NCI-H1436 treated with DMSO at 0.1 percent for 48 hours (cell line): Measurements from ENCODE around the gene ADGRB2.

Source experiments
- DNase-seq: peaks from one replicate; lab custom pipeline; 2025; lab: John Stamatoyannopoulos, UW

ADGRB2 gene

DNA sequence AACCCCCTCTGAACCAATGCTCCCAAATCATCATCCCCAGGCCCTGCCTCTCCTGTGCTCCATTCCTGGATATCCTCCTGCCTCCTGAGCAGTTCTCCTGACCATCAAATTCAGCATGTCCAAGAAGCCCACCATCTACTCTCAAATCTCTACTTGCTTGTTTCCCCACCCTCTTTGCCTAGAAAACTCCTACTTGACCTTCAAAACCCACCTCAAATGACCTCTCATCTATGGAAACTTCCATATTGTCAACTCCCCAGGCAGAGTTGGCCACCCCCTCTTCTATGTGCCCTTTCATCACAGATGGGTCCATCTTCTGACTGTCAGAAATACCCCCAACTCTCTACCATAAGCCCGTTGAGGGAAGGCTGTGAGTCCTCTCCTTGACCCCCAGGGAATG lies 16.8 kb downstream of the ADGRB2 start:
- DNase-seq: no peak

DNA sequence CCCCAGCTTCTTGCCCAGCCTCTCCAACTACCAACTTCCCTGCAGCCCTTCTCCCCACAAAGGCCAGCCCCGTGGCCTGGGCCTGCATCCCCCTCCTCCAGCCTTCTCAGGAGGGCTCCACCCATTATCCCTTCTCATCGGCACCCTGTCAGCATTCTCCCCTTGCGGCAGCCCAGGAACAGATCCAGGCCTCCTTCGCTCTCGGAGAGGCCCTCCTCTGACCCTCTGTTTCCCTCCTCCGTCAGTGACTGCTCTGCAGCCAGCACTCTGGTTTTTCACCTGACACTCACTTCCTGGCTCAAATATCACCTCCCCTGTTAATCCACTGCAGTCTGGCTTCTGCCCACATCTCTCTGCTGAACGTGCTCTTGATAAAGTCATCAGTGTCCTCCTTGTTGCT lies 17.5 kb downstream of the ADGRB2 start:
- DNase-seq: no peak

DNA sequence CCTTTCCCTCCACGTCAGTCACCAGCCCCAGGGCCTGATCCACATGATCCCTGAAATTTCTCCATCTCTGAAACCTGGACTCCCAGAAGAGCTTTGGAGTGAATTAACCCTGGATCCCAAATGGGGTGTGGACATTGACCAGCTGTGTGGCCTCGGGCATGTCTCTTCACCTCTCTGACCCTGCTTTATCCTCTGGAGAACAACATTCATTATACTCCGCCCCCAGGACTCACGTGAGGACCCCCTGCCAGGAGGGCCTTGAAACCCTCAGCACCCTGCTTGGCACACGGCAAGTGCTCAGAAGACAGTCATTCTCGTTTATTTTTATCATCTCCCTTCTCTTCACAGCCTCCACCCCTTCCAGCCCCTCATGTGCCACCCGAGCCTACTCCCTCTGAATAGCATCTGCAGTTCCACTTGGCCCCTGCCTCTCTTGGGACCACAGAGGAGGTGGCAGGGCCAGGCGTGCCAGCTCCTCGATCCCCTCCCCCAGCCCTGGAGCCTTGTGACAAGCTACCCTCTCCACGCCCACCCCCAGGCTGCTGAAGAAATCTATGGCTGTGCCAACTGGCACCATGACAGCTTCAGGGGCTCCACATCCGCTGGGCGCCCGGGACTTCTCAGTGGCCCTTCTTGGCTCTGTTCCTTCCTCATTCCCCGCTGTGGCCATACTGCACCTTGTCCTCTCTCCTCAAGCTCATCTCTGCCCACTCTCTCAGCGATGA lies 18.0 kb downstream of the ADGRB2 start:
- DNase-seq: no peak

DNA sequence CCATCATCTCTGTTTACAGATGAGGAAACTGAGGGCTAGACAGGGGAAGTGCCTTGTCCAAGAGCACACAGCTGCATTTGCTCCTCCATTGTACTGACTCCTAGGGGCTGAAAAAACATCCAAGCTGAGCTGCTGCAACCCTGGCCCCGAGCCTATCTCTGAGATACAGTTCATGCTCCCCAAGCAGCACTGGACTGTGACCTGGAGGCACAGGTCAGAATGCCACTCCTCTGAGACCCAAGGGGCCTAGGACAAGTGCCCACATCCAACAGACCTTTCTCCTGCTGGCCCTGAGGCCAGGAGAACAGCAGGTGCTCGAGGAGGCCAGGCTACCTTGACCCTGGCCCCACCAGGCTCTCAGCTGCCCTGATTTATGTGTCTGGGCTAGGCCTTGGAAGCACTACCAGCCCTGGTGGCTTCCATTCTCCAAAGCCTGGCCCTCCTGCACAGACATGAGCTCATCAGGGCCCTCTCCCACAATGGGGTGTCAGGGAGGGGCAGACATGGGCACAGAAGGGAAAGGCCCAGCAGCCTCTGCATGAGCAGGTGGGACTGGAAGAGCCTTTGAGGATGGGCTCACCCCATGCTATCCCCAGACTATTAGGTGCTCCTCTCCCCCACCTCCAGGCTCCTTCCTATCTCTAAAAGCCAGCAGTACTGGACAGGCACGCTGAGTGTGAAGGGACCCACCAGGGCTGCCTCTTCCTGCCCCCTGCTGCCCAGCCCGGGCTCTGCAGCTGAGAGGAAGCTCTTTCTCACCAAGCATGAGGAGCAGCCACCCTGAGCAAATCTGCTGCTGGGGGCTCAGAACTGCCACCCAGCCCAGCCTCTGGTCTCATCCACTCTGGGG lies 18.8 kb downstream of the ADGRB2 start:
- DNase-seq: no peak

DNA sequence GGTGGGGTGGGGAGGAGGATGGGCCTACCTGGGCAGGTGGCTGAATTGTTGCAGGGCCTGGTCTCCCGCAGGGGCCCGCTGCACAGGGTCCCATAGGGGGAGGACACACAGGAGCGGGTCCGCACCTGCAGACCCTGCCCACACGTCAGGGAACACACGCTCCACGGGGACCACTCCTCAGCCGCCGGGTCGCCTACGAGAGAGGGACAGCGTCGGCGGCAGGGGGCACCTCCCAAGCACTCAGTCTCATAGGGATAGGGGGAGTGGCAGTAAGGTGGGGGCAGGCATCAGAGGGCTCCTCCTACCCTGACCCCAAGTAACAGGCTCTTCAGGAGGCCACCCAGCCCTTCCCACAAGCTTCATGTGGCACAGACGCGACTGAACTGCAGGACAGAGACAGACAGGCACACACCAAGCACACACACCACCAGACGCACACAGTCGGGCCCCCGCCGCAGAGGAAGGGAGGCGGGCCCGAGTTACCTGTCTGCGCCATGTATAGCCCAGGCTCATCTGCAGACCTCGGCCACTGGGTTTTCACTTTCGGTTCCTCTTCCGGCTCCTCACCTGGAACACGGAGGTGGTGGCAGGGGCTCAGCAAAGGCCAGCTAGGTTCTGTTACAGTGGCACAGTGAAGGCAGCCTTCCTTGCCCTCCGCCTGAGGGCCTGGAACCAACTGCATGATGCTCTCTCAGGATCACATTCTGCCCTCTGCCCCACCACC lies 19.8 kb downstream of the ADGRB2 start:
- no peak for DNase-seq

DNA sequence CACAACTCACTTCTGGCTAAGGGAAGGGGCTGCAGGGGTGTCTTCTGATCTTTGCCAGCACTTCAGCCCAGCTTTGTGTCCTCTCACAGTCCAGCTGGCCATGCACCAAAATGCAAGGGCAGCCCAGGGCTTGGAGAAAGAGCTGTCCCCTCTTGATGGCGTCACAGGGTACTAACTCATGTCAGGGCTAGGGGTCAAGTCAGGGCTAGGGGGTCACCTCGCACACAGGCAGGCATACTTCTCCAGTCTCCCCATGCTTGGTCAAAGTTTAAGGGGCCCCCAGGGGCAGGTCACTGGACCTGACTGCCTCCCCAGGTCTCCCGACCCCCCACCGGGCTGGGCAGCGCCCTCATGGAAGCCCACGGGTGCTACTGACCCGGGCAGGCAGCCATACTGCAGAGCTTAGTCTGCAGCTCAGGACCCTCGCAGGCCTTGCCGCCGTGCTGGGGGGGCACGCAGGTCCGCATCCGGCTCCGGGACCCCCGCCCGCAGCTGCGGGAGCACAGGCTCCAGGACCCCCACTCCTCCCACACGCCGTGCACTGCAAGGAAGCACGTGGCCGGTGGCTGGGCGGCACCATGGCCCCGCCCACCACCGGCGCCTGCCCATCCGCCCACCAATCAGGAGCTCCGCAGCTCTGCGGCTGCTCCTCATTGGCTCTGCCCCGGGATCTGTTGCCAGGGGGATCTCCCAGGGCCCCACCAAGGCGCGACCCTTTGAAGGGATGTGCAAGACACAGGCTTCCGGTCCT lies 21.5 kb downstream of the ADGRB2 start:
- DNase-seq: no peak

DNA sequence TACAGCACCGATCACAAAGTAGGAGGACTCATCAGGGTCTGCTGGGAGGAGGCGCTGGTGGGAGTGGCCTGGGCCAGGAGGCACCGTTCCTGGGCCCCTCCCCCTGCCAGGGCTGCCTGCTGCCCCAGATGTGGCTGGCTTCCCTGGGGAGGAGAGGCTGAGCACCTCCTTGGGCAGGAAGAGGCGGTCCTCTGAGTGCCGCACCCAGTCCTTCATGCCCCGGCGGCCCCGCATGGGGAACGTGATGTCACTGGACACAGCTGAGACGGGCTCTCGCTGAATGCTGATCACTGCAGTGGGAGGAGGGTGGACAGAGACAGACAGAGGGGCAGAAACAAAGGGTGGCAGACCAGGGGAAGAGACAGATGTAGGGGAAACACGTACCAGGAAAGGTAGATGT lies 24.8 kb downstream of the ADGRB2 start:
- DNase-seq: no peak

DNA sequence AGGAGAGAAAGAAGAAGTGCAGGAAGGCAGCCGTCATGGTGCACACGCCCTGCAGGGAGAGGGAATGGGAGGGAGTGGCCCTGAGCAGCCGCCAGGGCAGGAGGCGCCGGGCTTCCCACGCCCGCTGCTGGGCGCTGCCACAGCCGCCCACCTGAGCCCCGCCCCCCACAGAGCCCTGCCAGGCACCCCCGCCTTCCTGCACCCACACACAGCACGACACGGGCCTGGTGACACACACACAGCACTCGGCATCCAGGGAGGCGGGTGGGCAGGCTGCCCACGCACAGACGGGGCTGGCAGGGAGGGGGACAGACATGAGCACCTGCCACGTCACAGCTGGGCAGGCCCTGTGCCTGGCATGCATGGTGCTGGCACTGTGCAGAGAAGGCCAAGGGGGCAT lies 27.5 kb downstream of the ADGRB2 start:
- no peak for DNase-seq

DNA sequence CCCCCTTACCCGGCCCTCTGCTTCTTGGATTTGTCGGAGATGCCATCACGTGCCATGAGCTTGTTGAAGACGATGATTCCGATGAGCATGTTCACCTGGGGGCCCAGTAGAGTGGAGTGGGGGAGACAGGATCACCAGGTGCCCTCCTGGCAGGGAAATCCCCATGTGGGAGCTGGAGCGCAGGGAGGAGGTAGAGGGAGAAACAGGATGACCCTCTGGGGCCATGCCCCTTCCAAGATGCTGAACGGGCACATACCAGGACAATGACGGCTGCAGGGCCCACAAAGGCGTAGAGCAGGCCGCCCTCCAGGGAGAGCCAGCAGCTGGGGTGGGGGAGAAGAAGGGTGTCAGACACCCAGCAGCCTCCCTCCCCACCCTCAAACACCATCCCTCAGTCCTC lies 28.6 kb downstream of the ADGRB2 start:
- DNase-seq: no peak

DNA sequence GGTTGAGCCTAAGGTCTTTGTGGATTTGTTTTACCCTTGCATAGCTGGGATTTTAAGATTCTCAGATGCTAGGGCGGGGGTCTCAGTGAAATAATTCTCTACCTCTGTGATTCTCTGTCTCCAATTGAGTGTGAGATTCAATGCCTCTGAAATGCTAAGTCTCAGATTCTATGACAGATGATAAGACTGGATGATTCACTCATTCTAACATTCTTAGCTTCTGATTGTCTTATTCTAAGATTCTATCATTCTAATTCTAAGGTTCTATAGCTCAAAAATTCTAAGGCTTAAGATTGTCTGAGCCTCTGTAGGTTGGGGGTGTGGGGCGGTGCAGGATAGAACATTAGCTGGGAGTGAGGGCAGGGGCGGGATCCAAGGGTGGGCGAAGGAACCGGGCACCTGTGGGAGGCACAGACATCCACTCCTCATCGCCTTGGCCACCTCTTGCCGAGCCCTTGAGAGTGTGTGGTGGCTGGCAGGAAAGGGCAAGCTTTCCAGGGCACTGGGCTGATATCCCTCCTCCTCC lies 29.5 kb downstream of the ADGRB2 start:
- no peak for DNase-seq

DNA sequence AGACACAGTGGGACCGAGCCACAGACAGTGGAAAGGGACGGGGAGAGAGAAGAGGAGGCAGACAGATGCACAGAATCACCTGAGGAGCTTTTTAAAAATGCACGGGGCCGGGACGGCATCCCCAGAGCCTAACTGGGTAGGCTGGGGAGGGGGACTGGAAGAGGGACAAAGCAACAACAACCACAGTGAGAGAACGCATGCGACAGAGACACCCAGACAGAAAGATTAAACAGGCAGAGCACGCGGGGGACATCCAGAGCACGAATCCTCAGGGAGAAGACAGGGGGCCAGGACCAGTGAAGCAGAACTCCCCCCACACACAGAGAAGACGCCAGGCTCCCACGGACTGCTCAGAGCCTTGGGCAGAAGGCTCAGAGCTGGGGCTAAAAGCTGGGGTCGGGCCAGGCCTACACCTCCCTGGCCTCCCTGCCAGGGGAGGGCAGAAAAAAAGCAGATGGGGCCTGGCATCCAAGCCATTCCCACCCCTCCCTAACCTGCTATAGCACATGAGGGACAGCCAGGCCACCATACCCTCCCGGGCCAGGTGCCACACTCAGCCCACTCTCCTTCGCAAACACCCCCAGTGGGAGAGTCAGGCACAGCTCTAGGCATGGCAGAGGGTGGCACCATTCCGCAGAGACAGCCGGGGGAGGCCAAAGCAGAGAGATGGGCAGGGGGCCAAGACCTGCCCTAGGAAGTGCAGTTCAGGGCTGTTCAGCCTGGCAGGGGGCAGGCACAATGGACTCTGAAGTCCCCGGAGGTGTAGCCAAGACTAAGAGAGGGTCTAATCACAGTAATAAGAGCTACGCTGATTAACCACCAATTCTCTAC lies 30.5 kb downstream of the ADGRB2 start:
- DNase-seq: no peak

DNA sequence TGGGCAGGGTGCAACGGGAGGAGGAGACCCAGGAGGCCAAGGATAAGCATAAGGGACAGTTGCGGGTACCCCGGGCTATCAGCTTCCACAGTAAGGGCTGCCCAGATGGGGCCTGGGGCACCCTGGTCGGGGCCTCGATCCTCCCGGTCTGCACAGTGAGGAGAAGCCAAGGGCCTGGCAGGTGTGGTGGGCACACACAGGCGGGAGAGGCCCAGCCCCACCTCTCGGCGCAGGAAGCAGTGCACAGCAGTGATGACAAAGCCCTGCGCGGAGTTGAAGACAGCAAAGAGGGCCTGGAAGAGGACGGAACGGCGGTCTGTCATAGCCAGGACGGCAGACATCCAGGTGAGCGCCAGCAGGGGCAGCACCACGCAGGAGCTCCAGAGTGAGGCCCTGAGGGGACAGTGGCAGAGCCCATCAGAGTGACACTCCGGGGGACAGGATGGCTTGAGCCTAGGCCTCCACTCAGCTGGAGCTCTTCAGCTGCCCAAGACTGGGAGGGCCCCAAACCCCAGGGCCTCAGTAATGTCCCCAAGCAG lies 31.3 kb downstream of the ADGRB2 start:
- DNase-seq: no peak

DNA sequence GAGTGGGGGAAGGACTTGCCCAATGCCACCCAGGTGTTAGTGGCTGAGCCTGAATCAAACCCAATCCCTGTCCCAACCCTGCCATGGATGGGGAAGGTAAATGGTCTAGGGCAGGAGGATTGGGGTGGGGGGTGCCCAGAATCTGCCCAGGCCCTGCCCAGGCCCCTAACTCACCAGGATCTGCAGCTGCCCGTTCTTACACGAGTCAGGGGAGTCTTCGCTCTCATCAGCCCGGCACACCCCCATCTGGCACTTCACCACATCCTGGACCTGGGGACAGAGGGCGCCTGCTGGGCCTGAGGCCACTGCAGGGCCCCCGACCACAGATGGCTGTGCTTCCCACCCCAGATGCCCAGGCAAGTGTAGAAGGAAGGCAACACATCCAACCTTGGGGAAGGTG lies 31.8 kb downstream of the ADGRB2 start:
- no peak for DNase-seq

DNA sequence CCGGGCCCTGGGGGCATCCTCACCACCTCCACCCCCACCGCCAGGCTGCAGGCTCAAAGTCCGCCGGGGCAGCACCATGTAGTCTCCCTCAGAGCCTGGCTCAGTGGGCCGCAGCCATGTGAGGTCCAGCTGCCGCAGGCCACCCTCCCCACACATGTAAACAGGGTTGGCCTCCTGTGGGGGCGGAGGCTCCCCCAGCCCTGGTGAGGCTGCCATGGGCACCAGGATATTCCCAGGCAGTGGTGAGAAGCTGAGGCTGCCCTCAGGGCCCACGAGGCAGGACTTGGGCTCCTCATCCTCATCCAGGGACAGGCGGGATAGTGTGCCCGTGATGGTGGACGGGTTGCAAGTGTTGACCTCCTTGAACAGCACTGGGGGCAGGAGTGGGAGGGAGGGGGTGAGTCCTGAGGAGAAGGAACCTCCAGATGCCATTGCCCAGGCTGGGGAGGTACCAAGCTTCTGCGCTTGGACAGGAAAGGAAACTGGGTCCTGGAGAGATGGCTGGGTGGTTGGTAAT lies 33.0 kb downstream of the ADGRB2 start:
- no peak for DNase-seq

DNA sequence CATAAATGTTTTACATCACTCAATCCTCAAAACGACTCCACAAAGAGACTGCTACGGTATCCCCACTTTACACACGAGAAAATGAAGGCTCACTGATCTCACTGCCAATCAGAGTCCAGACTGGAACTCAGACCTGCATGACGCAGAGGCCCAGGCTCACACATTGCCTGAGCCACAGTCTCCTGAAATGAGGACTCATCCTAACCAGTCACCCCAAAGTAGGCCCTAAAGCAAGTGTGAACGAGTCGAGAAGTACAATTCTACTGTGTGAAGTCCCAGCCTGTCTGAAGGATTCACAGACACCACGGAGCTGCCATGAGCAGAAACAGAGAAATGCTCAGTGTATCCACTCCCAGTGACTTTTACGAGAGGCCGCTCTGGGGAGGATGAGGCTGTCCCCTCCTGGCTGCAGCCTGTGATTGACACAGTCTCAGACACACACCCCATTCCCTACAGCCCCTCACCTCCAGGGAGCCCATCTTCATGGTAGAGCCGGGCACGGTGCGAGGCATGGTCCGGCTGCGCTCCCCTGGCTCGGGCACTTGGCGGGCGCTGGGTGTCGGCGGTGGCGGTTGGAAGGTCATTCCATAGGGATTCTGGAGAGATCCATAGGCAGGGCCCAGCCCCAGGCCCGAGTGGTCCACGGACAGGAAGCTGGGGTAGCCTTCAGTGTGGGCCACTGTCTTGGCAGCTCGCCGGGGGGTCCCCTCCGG lies 33.6 kb downstream of the ADGRB2 start:
- no peak for DNase-seq

DNA sequence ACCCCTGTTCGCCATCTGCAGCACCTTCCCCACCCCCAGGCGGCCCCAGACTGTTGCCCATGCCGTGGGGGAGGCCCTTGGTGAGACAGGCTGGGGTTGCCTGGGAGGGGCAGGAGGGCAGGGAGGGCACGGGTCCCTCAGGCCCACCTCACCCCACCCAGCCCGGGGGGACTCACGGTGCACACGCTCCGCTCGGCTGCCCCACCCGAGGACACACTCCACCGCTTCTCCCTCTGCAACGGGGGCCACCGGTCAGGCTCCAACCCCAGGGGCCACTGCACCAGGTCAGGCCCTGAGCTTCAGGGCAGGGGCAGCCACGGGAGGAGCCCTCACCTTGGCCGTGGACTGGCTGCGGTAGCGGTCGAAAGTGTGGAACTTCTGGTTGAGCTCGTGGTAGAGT lies 36.3 kb downstream of the ADGRB2 start:
- no peak for DNase-seq

DNA sequence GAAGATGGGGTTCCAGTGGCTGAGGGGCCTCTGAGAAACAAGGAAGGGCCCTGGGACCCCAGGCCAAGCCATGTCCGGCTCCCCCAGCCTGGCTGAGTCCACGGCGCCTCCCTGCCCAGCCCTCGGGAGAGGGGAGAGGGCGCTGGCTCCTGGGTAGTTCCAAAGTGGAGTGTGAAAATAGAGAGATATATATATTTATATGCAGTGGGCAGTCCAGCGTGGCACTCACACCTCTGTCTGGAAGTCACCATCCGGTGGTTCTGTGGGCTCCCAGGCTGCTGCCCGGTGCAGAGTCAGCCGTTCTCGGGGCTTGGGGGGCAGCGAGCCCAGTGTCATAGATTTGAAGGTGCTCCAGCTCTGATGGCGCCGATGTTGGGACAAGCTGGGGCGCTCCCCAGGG lies 36.9 kb downstream of the ADGRB2 start:
- no peak for DNase-seq

DNA sequence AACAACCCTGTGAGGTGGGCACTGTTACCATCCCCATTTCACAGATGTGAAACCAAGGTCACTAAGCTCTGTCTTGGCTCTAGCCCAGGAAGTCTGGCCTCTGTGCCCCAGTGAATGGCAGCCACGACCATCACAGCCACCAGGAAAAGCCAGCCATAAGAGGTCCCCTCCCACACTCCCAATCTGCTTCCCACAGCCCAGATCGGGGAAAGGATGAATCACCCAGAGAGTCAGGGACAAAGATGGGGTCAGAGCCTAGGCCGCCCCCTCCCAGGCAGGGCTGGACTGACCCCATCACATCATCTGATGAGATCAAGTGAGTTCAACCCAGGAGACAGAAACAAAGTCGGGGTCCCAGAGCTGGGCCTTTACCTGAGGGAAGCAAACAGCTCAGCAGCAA lies 37.4 kb downstream of the ADGRB2 start:
- no peak for DNase-seq

DNA sequence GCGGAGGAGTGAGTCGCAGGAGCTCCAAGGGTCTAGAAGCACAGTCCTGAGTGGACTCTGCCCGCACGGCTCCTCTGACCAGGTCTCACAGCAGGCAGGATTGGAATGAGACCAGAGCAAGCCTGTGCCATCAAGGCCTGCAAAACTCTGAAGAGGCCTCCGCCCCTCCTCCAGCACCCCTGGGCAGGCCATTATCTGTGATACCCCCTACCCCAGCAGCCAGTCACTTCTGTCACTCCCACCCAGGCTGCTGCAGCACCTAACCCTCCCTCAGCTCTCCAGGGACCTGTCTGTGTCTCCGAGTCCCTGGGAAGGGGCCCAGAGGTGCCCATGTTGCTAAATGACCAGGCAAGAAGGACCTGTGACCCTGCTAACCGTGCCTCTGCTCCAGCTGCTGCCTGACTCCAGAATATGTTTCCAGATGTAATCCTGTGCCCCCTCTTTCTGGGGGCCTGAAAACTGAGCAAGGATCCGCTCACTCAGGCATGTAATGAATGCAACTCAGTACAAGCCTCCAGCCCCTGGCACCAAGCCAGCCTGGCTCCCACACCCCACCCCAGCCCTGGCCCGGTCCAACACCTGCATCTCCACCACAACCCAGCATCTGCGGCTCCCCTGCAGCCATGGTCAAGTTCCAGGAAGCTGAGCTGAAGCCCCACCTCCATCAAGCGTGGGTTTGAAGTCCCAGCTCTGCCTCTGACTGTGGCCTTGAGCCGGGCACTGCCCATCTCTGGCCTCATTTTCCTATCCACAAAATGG lies 38.2 kb downstream of the ADGRB2 start:
- no peak for DNase-seq
